BJ (cell line): ENCODE measurements around the gene SORCS1. TPM values are rescaled to one million over a fixed set of nuclear protein-coding genes. Genes with fewer than 3 reads are reported as not detected.

Source experiments
- CTCF ChIA-PET: fragments of 350-600 bp; formaldehyde crosslinking; extraction: SDS; loops from one replicate; lab custom pipeline; 2021; ENCODE audit warnings: antibody characterized with exemption, inconsistent platforms; lab: Yijun Ruan, JAX
- POLR2A ChIA-PET: fragments of 300-600 bp; sonication (Branson Sonifier 250); formaldehyde crosslinking; extraction: SDS; loops from one replicate; lab custom pipeline; 2021; ENCODE audit warnings: antibody characterized with exemption; lab: Charles Lee
- DNase-seq: peaks from one replicate; pipeline ENCODE4 v3.0.0-alpha.2; 2011; ENCODE audit warnings: low read depth
- H3K27me3 ChIP-seq: 2 replicates; pipeline ENCODE4 v1.6.0; 2011; ENCODE audit warnings: low read length; ENCODE audit not compliant: control insufficient read depth, insufficient read depth
- H3K36me3 ChIP-seq: 2 replicates; pipeline ENCODE4 v1.5.1; 2011; ENCODE audit warnings: low read length; ENCODE audit not compliant: control insufficient read depth, insufficient read depth
- H3K4me3 ChIP-seq: 2 replicates; pipeline ENCODE4 v1.5.1; 2011; ENCODE audit warnings: low read depth, mild to moderate bottlenecking, control low read depth, low read length
- polyA plus RNA-seq: library from polyadenylated mRNA; depleted of rRNA; stranded (reverse); fragments of >200 nt; gene quantifications from 2 replicates; pipeline ENCODE4 v1.2.3, GENCODE V29; 2011
- TF ChIP-seq, protein P1 (sequence below): IDR thresholded peaks from 2 replicates; pipeline ENCODE4 v1.5.1; 2011; ENCODE audit warnings: low read depth, mild to moderate bottlenecking, control low read depth, inconsistent platforms, low read length, moderate library complexity; ENCODE audit not compliant: insufficient read depth

The SORCS1 gene
- polyA plus RNA-seq, 1 experiment = 0.01 TPM

DNA sequence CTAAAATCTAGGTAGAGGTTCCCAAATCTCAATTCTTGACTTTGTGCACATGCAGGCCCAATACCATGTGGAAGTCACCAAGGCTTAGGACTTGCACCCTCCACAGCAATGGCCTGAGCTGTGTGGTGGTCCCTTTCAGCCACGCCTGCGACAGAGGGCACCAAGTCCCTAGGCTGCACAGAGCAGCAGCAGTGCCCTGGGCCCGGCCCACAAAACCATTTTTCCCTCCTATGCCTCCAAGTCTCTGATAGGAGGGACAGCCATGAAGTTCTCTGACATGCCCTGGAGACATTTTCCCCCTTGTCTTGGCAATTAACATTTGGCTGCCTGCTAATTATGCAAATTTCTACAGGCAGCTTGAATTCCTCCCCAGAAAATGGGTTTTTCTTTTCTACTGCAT, 375.5 kb downstream of the SORCS1 start:
- no peak overlapping the region for H3K4me3 ChIP-seq
- ChIA-PET POLR2A (no interaction called here), CTCF (no interaction called here)
- H3K27me3 ChIP-seq = no peaks in the 10 kb centered on the region
- DNase-seq = no peak
- H3K36me3 ChIP-seq = no peaks in the 10 kb centered on the region
- TF ChIP-seq, protein P1, sequence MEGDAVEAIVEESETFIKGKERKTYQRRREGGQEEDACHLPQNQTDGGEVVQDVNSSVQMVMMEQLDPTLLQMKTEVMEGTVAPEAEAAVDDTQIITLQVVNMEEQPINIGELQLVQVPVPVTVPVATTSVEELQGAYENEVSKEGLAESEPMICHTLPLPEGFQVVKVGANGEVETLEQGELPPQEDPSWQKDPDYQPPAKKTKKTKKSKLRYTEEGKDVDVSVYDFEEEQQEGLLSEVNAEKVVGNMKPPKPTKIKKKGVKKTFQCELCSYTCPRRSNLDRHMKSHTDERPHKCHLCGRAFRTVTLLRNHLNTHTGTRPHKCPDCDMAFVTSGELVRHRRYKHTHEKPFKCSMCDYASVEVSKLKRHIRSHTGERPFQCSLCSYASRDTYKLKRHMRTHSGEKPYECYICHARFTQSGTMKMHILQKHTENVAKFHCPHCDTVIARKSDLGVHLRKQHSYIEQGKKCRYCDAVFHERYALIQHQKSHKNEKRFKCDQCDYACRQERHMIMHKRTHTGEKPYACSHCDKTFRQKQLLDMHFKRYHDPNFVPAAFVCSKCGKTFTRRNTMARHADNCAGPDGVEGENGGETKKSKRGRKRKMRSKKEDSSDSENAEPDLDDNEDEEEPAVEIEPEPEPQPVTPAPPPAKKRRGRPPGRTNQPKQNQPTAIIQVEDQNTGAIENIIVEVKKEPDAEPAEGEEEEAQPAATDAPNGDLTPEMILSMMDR = no peak

DNA sequence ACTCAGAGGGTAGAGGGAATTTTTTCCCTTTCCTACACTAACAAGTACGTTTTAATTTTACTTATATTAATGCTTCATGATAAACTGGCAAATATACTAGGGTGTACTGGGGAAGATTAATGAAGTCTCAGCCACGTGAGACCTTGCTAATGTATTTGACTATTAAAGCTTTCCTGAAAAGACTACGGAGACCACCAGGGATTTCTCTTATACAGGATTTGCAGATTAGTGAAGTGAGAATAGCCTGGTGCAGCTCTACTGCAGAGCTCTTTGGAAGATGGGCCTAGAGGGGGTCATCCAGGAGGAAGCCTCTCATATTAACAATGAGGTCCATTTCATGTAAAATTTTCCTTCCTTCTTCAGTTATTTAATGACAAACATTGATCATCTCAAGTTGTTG, 379.0 kb downstream of the SORCS1 start:
- DNase-seq = no peak
- no peaks in the 10 kb centered on the region for H3K27me3 ChIP-seq
- ChIA-PET POLR2A (no interaction called here), CTCF (no interaction called here)
- no peak overlapping the region for H3K4me3 ChIP-seq
- no peaks in the 10 kb centered on the region for H3K36me3 ChIP-seq
- TF ChIP-seq, protein P1 = no peak

- TF ChIP-seq, protein P1 = no peak
- CTCF ChIA-PET = no interaction called here
- Histone ChIP-seq H3K27me3 (no peaks in the 10 kb centered on the region), H3K4me3 (no peak overlapping the region), H3K36me3 (no peaks in the 10 kb centered on the region)
- POLR2A ChIA-PET = no interaction called here
- no peak for DNase-seq
These were observed 383.9 kb downstream of the SORCS1 start for GRCh38 chr10:106780632-106781031.

- Histone ChIP-seq H3K27me3 (no peaks in the 10 kb centered on the region), H3K4me3 (no peak overlapping the region), H3K36me3 (no peaks in the 10 kb centered on the region)
- POLR2A ChIA-PET = no interaction called here
- CTCF ChIA-PET = no interaction called here
- TF ChIP-seq, protein P1 = no peak
- no peak for DNase-seq
These were observed 386.7 kb downstream of the SORCS1 start for GRCh38 chr10:106777841-106778240.

DNA sequence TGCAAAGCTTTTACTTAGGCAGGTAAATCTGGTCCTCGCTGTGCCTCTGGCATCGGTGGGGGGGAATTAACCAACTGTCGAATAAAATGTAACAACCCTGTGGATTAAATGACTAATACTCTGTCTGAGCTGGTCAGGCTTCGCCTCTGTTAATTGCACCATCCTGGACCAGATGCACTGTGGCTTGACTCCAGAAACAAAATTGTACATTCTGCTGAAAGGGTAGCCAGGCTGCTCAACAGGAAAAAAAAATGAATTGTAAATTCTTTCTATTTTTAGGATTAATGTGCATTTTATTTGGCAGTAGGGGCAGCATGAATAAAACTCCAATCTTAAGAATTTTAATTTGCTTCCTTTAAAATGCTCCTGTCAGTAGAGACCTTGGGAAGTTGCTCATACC, 389.4 kb downstream of the SORCS1 start:
- CTCF ChIA-PET = no interaction called here
- H3K36me3 ChIP-seq = no peaks in the 10 kb centered on the region
- TF ChIP-seq, protein P1 = no peak
- no peak overlapping the region for H3K4me3 ChIP-seq
- no peak for DNase-seq
- H3K27me3 ChIP-seq = no peaks in the 10 kb centered on the region
- POLR2A ChIA-PET = no interaction called here
